K562 (cell line): ENCODE results near the gene KIF18B. TPM values are rescaled to one million over a fixed set of nuclear protein-coding genes. Genes with fewer than 3 reads are reported as not detected.

Source experiments
- ASH1L ChIP-seq: fragments of 450-650 bp; IDR thresholded peaks from 2 replicates; pipeline ENCODE4 v1.6.1; 2018; ENCODE audit warnings: borderline replicate concordance, mild to moderate bottlenecking, low read depth; ENCODE audit not compliant: partially characterized antibody
- BCOR ChIP-seq: fragments of 450-650 bp; IDR thresholded peaks from 2 replicates; pipeline ENCODE4 v1.6.1; 2016
- HMGN3 ChIP-seq: IDR thresholded peaks from 2 replicates; pipeline ENCODE4 v1.6.1; 2011; ENCODE audit warnings: borderline replicate concordance, low read depth, mild to moderate bottlenecking, mixed read lengths, low read length; ENCODE audit not compliant: insufficient read length; ENCODE audit errors: extremely low read depth
- KLF13 ChIP-seq: fragments of 450-650 bp; IDR thresholded peaks from 2 replicates; pipeline ENCODE4 v1.6.1; 2016; ENCODE audit warnings: missing genetic modification characterization, low read depth, mild to moderate bottlenecking, missing compliant biosample characterization, moderate library complexity, borderline replicate concordance
- NFIX ChIP-seq: fragments of 250-450 bp; sonication (Bioruptor Pico); IDR thresholded peaks from 2 replicates; pipeline ENCODE4 v1.4.0; 2020; ENCODE audit warnings: low read depth, mild to moderate bottlenecking, moderate library complexity
- NFXL1 ChIP-seq: fragments of 450-650 bp; formaldehyde crosslinking; IDR thresholded peaks from 2 replicates; pipeline ENCODE4 v1.4.0; 2021; ENCODE audit warnings: mild to moderate bottlenecking
- PML ChIP-seq: IDR thresholded peaks from 2 replicates; pipeline ENCODE4 v1.6.1; 2012; ENCODE audit warnings: low read length, inconsistent platforms
- POLR2H ChIP-seq: IDR thresholded peaks from 2 replicates; pipeline ENCODE4 v1.6.1; 2016; ENCODE audit warnings: missing genetic modification characterization, low read depth, mild to moderate bottlenecking, control low read depth, missing compliant biosample characterization, moderate library complexity
- SIX5 ChIP-seq, 2 experiments: IDR thresholded peaks; 2 replicates each; pipeline ENCODE4 v1.6.1; 2011; ENCODE audit warnings: low read length in 2 of 2, borderline replicate concordance in 1 of 2, low read depth in 1 of 2, mild to moderate bottlenecking in 1 of 2, moderate library complexity in 1 of 2; ENCODE audit not compliant: insufficient read depth in 1 of 2
- TCFL5 ChIP-seq: fragments of 250-450 bp; sonication (Bioruptor Pico); conservative IDR thresholded peaks from 2 replicates; pipeline ENCODE4 v1.6.1; 2021; ENCODE audit warnings: mild to moderate bottlenecking, moderate library complexity, matching md5 sums
- U2AF2 ChIP-seq: fragments of 200-400 bp; formaldehyde crosslinking; optimal IDR thresholded peaks from 2 replicates; pipeline ENCODE3; 2017; ENCODE audit warnings: low read depth, mild to moderate bottlenecking, low read length
- ZNF143 ChIP-seq: sonication (generic); formaldehyde crosslinking; IDR thresholded peaks from 2 replicates; pipeline ENCODE4 v1.9.0; 2022; ENCODE audit warnings: mild to moderate bottlenecking, missing genetic modification reagents
- ZNF592 ChIP-seq: fragments of 450-650 bp; IDR thresholded peaks from 2 replicates; pipeline ENCODE4 v1.6.1; 2017; ENCODE audit warnings: antibody characterized with exemption, mild to moderate bottlenecking
- ZSCAN32 ChIP-seq: fragments of 450-650 bp; formaldehyde crosslinking; IDR thresholded peaks from 2 replicates; pipeline ENCODE4 v1.4.0; 2020; ENCODE audit warnings: mild to moderate bottlenecking, moderate library complexity
- polyA plus RNA-seq, 8 experiments: library from polyadenylated mRNA; depleted of rRNA in 4 of 8; stranded (reverse) in 5 of 8; unstranded in 3 of 8; fragments of >200 nt; fragmentation: Nextera tagmentation in 2 of 8; fragmentation: Illumina TruSeq in 1 of 8; extraction: Ambion mirVana in 2 of 8; extraction: Trizol in 1 of 8; gene quantifications; 2 replicates each; pipeline versions ENCODE4 v1.2.1 to v1.2.3, GENCODE V29; 2011 to 2014; ENCODE audit warnings: inconsistent platforms in 1 of 8, missing spikeins in 1 of 8
- total RNA-seq, 7 experiments: library from RNA; depleted of rRNA in 6 of 7; stranded (reverse); fragments of >200 nt in 6 of 7; fragmentation: Illumina TruSeq in 2 of 7; extraction: Trizol in 2 of 7; gene quantifications; 2 replicates each; pipeline versions ENCODE4 v1.2.1 to v1.2.3, GENCODE V29; 2011 to 2021; ENCODE audit warnings: low replicate concordance in 1 of 7
- TF ChIP-seq, protein P1 (sequence below): fragments of 250-450 bp; sonication (Bioruptor Pico); IDR thresholded peaks from 2 replicates; pipeline ENCODE4 v1.4.0; 2020
- TF ChIP-seq, protein P2 (sequence below): fragments of 250-450 bp; sonication (Bioruptor Pico); IDR thresholded peaks from 2 replicates; pipeline ENCODE4 v1.5.0; 2020; ENCODE audit warnings: mild to moderate bottlenecking

KIF18B gene
- total and polyA plus RNA-seq, 9 of the 15 experiments (the other 6 are each of a cell fraction or from before 2014, with no cell fraction given): 2.0 to 42.8 (median 13.2) TPM

DNA sequence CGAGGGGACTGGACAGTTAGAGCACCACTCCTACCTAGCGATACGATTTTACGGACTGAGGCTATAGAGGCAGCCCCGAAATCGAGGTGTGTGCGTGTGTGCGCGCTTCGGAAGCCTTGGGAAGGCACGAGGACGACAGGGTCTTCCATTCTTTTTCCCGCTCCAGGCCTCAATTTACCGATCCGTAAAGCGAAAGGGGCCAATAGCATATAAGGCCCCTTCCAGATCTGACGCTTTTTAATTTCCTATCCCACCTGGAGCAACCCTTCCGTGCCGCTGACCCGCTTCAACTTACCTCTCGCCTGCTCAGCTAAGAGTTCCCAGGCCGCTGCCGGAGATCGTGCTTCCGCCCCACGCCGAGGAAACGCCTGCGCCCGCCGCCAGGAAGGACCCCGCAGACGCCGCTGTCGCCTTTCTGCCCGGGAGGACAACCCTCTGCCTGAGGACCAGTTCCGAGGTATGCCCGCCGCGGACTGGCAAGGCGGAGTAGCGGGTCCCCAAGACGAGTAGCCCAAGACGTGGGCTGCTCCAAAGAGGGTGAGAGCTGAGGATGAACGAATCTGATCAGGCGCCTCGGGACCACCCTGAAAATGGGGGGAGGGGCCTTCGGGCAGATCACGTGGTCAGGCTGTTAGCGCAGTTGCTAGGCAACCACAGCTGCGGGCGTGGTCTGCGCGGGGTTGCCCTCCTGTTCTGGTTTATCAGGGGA is 48.3 kb downstream of the KIF18B start, which contains the start of gene EFTUD2 (continued):
- TF ChIP-seq, protein P1, sequence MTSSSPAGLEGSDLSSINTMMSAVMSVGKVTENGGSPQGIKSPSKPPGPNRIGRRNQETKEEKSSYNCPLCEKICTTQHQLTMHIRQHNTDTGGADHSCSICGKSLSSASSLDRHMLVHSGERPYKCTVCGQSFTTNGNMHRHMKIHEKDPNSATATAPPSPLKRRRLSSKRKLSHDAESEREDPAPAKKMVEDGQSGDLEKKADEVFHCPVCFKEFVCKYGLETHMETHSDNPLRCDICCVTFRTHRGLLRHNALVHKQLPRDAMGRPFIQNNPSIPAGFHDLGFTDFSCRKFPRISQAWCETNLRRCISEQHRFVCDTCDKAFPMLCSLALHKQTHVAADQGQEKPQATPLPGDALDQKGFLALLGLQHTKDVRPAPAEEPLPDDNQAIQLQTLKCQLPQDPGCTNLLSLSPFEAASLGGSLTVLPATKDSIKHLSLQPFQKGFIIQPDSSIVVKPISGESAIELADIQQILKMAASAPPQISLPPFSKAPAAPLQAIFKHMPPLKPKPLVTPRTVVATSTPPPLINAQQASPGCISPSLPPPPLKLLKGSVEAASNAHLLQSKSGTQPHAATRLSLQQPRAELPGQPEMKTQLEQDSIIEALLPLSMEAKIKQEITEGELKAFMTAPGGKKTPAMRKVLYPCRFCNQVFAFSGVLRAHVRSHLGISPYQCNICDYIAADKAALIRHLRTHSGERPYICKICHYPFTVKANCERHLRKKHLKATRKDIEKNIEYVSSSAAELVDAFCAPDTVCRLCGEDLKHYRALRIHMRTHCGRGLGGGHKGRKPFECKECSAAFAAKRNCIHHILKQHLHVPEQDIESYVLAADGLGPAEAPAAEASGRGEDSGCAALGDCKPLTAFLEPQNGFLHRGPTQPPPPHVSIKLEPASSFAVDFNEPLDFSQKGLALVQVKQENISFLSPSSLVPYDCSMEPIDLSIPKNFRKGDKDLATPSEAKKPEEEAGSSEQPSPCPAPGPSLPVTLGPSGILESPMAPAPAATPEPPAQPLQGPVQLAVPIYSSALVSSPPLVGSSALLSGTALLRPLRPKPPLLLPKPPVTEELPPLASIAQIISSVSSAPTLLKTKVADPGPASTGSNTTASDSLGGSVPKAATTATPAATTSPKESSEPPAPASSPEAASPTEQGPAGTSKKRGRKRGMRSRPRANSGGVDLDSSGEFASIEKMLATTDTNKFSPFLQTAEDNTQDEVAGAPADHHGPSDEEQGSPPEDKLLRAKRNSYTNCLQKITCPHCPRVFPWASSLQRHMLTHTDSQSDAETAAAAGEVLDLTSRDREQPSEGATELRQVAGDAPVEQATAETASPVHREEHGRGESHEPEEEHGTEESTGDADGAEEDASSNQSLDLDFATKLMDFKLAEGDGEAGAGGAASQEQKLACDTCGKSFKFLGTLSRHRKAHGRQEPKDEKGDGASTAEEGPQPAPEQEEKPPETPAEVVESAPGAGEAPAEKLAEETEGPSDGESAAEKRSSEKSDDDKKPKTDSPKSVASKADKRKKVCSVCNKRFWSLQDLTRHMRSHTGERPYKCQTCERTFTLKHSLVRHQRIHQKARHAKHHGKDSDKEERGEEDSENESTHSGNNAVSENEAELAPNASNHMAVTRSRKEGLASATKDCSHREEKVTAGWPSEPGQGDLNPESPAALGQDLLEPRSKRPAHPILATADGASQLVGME: peak; percentile 69; the same call in 1 of the 2 replicates
- TF ChIP-seq ZNF592 (0 out of 2 replicates have a peak, but pooled peaks have one; percentile 35), KLF13 (tag) (no peak), ASH1L (no peak), ZSCAN32 (CRISPR knock-in tag) (no peak), PML (peak; percentile 56), TCFL5 (CRISPR knock-in tag) (no peak), U2AF2 (no peak), BCOR (0 out of 2 replicates have a peak, but pooled peaks have one; percentile 22), POLR2H (tag) (peak; percentile 56; the same call in 1 of the 2 replicates), NFIX (CRISPR knock-in tag) (no peak), HMGN3 (peak; percentile 63), NFXL1 (no peak), ZNF143 (CRISPR knock-in tag) (peak; percentile 46; the same call in 1 of the 2 replicates), SIX5 (IDR thresholded peaks at IDR 0.05; ENCODE audit: borderline replicate concordance in 1 of 2, insufficient read depth in 1 of 2, low read depth in 1 of 2, low read length in 2 of 2) (peak; percentile 46; a peak in 2 of 4 replicates)
- TF ChIP-seq, protein P2, sequence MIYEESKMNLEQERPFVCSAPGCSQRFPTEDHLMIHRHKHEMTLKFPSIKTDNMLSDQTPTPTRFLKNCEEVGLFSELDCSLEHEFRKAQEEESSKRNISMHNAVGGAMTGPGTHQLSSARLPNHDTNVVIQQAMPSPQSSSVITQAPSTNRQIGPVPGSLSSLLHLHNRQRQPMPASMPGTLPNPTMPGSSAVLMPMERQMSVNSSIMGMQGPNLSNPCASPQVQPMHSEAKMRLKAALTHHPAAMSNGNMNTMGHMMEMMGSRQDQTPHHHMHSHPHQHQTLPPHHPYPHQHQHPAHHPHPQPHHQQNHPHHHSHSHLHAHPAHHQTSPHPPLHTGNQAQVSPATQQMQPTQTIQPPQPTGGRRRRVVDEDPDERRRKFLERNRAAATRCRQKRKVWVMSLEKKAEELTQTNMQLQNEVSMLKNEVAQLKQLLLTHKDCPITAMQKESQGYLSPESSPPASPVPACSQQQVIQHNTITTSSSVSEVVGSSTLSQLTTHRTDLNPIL: no peak
